ENCODE measurements around the gene PLAAT3.
"Not testable (repeated sequence)": the region's sequence is repeated elsewhere in the genome, so short reads cannot be mapped to it uniquely, and the experiment has no call there.

PLAAT3 gene

GRCh38 chr11:63536669-63537292 lies 77.5 kb downstream of the PLAAT3 start, which contains the start of gene PLAAT4:
PLAAT4 (plus strand) TSS chr11:63536808; CDS start chr11:63536869, 61 bp downstream.
- DNase-seq: peak; percentile 74

GRCh38 chr11:63535734-63536133 lies 78.5 kb downstream of the PLAAT3 start:
- peak; percentile 56 for DNase-seq

- DNase-seq: peak; percentile 59
Measured at GRCh38 chr11:63534895-63535461, 79.3 kb downstream of the PLAAT3 start.

- no peak for DNase-seq
Measured at GRCh38 chr11:63534076-63534475, 80.2 kb downstream of the PLAAT3 start.

- no peak for DNase-seq
Measured at GRCh38 chr11:63532799-63533475, 81.3 kb downstream of the PLAAT3 start.

- no peak for DNase-seq
Measured at GRCh38 chr11:63532117-63532516, 82.1 kb downstream of the PLAAT3 start.

- peak; percentile 90 for DNase-seq
Measured at GRCh38 chr11:63531074-63531792, 83.0 kb downstream of the PLAAT3 start.

- DNase-seq: no peak
Measured at GRCh38 chr11:63530021-63530420, 84.2 kb downstream of the PLAAT3 start.

- not testable (repeated sequence) for DNase-seq
Measured at GRCh38 chr11:63529373-63529772, 84.9 kb downstream of the PLAAT3 start.

GRCh38 chr11:63528729-63529278 lies 85.4 kb downstream of the PLAAT3 start:
- not testable (repeated sequence) for DNase-seq

- not testable (repeated sequence) for DNase-seq
Measured at GRCh38 chr11:63528156-63528555, 86.1 kb downstream of the PLAAT3 start.

GRCh38 chr11:63527667-63528066 lies 86.6 kb downstream of the PLAAT3 start:
- no peak for DNase-seq

All from CD4-positive, alpha-beta T cell treated with Interleukin-17A for 1 hour (primary cell).